ELR (cell line): Measurements from ENCODE around the gene RANBP2.
A peak's percentile ranks its signal among the peaks of the same experiment; 100 is the strongest.
"Not testable (repeated sequence)": the region's sequence is repeated elsewhere in the genome, so short reads cannot be mapped to it uniquely, and the experiment has no call there.

Experiments
- DNase-seq: peaks from one replicate; pipeline ENCODE4 v3.0.0-alpha.2; 2015; ENCODE audit warnings: low read depth

The RANBP2 gene

GRCh38 chr2:108719149-108720044, at the start of gene RANBP2:
RANBP2 (plus strand) TSS chr2:108719482; CDS start chr2:108719607, 125 bp downstream.
- peak; percentile 98 for DNase-seq

GRCh38 chr2:108670282-108670681, 49.0 kb upstream of the RANBP2 start:
- not testable (repeated sequence) for DNase-seq

GRCh38 chr2:108672200-108672805, 47.0 kb upstream of the RANBP2 start:
- DNase-seq = not testable (repeated sequence)

GRCh38 chr2:108676522-108676921, 42.8 kb upstream of the RANBP2 start:
- not testable (repeated sequence) for DNase-seq

GRCh38 chr2:108677239-108677744, 42.0 kb upstream of the RANBP2 start:
- not testable (repeated sequence) for DNase-seq

- peak; percentile 49 for DNase-seq
Observed at GRCh38 chr2:108678198-108678651, 41.1 kb upstream of the RANBP2 start.

- DNase-seq = not testable (repeated sequence)
Observed at GRCh38 chr2:108680805-108681204, 38.5 kb upstream of the RANBP2 start.

GRCh38 chr2:108688818-108689756, 30.2 kb upstream of the RANBP2 start:
- peak; percentile 65 for DNase-seq

- DNase-seq = not testable (repeated sequence)
Observed at GRCh38 chr2:108690001-108690400, 29.3 kb upstream of the RANBP2 start.

GRCh38 chr2:108691447-108691846, 27.8 kb upstream of the RANBP2 start:
- no peak for DNase-seq

GRCh38 chr2:108701208-108701607, 18.1 kb upstream of the RANBP2 start:
- DNase-seq = no peak

- no peak for DNase-seq
Observed at GRCh38 chr2:108701806-108702205, 17.5 kb upstream of the RANBP2 start.

GRCh38 chr2:108704871-108705270, 14.4 kb upstream of the RANBP2 start:
- no peak for DNase-seq

- DNase-seq = no peak
Observed at GRCh38 chr2:108707300-108707699, 12.0 kb upstream of the RANBP2 start.

- DNase-seq = not testable (repeated sequence)
Observed at GRCh38 chr2:108716971-108717370, 2.3 kb upstream of the RANBP2 start.

- DNase-seq = not testable (repeated sequence)
Observed at GRCh38 chr2:108726048-108726447, 6.8 kb downstream of the RANBP2 start.

- DNase-seq = peak; percentile 3
Observed at GRCh38 chr2:108734656-108735055, 15.4 kb downstream of the RANBP2 start.

GRCh38 chr2:108757973-108758372, 38.7 kb downstream of the RANBP2 start:
- not testable (repeated sequence) for DNase-seq

GRCh38 chr2:108762618-108763017, 43.3 kb downstream of the RANBP2 start:
- not testable (repeated sequence) for DNase-seq

GRCh38 chr2:108766671-108767070, 47.4 kb downstream of the RANBP2 start:
- DNase-seq = not testable (repeated sequence)

- DNase-seq = not testable (repeated sequence)
Observed at GRCh38 chr2:108767859-108768258, 48.6 kb downstream of the RANBP2 start.

GRCh38 chr2:108776475-108776874, 57.2 kb downstream of the RANBP2 start:
- DNase-seq = no peak
